Activated effector memory CD4-positive, alpha-beta T cell treated with Interleukin-2 at 50 U/mL for 16 hours (primary cell): Measurements from ENCODE around the gene FGGY.
"Not testable (repeated sequence)": the region's sequence is repeated elsewhere in the genome, so short reads cannot be mapped to it uniquely, and the experiment has no call there.

Experiments
- DNase-seq: peaks from one replicate; pipeline ENCODE4 v3.0.0-alpha.2; 2020

The FGGY gene, protein sequence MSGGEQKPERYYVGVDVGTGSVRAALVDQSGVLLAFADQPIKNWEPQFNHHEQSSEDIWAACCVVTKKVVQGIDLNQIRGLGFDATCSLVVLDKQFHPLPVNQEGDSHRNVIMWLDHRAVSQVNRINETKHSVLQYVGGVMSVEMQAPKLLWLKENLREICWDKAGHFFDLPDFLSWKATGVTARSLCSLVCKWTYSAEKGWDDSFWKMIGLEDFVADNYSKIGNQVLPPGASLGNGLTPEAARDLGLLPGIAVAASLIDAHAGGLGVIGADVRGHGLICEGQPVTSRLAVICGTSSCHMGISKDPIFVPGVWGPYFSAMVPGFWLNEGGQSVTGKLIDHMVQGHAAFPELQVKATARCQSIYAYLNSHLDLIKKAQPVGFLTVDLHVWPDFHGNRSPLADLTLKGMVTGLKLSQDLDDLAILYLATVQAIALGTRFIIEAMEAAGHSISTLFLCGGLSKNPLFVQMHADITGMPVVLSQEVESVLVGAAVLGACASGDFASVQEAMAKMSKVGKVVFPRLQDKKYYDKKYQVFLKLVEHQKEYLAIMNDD

DNA sequence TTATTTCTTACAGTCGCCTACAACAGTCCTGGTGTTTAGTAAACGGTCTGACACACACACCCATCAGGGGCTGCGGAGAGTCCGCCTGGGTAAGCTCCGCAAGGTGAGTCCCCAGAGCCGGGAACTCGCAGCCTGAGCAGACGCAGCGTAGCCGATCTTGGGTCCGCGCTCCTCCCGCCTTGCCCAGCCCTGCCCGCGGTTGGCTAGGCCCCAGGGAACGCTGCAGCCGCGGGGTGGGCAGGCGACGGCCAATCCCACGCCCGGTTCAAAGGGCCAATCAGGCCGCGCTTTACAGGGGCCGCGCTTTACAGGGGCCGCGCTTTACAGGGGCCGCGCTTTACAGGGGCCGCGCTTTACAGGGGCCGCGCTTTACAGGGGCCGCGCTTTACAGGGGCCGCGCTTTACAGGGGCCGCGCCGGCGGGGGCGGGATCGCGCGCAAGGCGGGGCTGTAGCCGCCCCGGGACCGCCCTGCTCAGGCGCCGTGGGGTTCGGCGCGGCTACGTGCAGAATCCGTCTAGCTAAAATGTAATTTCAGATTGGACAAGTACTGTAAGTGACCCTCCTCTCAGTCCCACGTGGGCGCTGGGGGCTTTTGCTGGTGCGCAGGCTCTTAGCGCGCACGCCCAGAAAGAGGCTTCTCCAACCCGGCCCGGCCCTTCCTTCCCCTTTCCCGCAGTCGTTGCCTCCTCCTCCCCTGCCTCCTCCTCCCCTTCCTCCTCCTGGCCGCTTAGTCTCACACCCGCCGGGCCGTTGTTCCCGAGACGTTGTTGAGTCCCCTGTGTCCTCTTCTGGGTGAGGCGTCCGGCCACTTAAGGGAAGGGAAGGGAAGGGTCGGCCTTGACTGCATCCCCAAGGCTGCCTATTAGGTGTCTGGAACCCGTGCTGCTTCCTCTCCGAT is at the start of gene FGGY:
TSS of gene FGGY (plus strand) at position 737 of the 899 bp plus-strand sequence. CDS start 24,456 bp downstream, outside the sequence.
- DNase-seq = peak; percentile 74

DNA sequence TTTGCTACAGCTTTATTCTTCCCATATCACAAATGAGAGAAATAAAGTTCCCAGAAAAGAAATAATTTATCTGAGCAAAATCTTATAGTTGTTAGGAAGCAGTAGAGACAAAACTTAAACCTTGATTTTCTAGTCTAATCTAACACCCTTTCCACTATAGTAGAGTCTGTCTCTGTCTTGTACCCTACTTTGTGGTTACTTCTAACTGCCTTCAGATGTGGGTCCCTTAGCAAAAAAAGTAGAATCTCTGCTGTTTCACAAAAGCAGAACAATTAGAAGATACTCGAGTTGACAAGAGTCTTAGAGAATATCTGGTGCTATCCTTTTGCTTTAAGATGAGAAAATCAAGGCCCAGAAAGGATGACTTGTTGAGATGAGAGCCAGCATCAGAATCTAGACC is 48.1 kb upstream of the FGGY start:
- no peak for DNase-seq

DNA sequence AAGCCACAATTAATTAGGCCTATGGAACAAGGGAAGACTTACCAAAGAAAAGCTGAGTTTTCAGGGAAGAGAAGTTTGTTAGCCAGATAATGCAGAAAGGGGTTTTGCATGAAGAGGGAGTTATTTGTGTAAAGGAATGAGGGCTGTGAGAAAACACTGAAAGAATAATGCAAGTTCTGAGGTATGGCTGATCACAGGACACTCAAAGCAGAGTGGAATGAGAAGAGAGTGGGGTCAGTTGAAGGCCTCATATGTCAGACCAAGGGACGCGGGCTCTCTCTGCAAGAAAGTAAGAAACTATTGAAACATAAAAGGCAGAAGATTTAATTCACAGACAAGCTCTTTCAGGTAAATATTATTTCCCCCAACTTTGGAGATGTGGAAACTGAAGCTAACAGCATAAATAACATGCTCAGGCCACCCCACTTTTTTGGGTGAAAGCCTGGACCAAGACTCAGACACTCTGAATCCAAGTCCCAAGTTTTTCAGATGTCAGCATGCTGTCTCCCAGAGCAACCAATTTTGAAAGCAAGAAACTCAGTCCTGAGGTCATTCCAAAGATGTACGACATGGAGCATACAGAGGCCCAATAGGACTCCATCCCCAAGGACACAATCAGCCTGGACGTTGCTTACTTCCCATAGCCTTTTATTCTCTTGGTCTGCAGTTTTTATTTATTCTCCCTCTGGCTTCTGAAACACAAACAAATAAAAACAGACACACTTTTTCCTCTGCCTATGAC is 47.3 kb upstream of the FGGY start:
- no peak for DNase-seq

DNA sequence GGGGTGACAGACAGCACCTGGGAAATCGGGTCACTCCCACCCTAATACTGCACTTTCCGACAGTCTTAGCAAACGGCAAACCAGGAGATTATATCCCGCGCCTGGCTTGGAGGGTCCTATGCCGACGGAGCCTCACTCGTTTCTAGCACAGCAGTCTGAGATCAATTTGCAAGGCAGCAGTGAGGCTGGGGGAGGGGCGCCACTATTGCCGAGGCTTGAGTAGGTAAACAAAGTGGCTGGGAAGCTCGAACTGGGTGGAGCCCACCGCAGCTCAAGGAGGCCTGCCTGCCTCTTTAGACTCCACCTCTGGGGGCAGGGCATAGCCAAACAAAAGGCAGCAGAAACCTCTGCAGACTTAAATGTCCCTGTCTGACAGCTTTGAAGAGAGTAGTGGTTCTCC is 45.8 kb upstream of the FGGY start:
- not testable (repeated sequence) for DNase-seq

DNA sequence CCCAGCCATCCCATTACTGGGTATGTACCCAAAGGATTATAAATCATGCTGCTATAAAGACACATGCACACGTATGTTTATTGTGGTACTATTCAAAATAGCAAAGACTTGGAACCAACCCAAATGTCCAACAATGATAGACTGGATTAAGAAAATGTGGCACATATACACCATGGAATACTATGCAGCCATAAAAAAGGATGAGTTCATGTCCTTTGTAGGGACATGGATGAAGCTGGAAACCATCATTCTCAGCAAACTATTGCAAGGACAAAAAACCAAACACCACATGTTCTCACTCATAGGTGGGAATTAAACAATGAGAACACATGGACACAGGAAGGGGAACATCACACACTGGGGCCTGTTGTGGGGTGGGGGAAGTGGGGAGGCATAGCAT is 40.5 kb upstream of the FGGY start:
- not testable (repeated sequence) for DNase-seq

DNA sequence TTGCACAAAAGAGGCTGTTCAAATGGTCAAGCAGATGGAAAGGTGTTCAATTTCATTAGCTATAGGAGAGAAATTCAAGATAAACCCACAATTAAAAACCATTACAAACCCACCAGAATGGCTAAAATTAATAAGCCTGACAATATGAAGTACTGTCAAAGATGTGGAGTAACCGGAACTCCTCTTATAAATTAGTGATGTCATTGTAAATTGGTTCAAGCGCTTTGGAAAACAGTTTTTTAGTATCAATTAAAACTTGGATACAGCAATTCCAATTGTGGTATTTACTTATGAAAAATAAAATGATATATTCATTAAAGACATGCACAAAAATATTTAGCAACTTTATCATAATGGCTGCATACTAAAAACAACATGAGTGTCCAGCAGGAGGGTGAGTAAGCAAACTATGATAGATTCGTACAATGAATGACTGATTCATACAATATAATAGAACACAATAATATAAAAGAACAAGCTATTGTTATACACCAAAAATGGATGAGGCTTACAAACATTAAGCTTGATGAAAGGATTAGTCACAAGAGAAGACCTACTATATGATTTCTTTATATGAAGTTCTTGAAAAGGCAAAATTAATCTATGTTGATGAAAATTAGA is 38.4 kb upstream of the FGGY start:
- no peak for DNase-seq

DNA sequence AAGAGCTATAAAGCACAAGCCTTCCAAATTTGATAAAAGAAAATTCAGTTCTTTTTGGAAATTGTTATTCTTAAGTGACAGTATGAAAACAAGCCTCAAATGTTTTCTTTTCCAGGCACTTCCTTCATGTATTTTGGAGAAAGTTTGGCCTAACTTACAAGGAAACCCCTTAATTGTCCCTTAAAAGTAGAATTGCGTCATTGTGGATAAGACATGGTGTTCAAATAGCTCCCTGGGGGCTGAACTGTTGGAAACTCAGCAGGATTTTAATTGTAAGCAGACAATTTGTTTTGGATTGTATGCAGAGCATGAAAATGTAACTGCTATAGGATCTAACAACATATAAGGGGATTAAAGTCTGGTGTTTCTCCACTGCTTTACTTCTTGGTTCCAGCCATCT is 35.4 kb upstream of the FGGY start:
- DNase-seq = no peak

DNA sequence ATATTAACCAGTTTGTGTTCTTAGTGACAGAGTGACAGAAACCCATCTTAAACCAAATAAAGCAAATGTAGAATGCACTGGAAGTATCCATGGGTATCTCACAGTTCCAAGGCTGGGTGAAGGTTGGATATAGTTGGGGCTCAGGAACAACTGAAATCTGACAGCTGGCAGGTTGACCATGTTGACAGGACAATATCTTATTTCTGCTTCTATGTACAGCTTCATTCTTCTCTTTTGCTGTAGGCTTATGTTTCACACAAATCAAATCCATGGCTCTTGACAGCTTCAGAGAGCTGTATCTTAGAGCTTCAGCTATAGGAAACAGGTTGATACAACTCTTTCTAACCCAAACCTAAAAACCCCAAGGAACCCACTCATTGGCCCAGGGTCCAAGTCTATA is 34.3 kb upstream of the FGGY start:
- no peak for DNase-seq

DNA sequence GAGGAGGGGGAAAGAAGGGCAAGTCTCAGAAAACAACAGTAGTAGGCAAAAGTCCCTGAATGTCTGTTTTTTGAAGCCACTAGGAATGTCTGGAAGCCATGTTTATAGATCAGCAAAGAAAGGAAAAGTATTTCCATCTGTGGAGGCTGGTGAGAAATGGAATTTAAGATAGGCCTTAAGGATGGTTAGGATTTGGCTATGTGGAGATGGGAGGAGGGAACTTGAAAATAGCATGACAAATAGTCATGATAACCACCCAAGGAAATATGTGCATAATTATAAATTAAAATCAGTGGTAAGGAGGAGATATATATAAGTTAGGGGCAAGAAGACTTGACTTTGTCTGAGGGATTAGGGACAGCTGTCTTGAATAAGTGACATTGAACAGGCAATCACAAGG is 33.8 kb upstream of the FGGY start:
- DNase-seq = no peak

DNA sequence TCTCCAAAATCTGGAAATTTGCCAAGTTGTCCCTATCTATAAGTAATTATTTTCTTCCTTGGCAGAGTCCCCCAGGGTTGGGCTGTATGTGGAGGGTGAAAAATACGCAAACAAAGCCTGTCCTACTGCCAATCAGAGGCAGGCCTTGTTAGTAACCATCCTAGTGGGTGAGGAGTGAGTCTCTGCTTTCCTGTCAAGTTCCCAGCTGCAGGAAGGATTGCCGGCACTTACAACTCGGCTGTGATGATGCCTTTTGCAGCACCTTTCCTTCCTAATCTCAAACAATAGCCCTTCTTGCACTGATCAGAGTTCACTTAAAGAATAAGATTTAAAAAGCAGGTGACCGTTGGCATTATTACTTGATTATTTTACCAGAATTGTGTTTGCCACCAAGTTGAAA is 31.3 kb upstream of the FGGY start:
- no peak for DNase-seq

DNA sequence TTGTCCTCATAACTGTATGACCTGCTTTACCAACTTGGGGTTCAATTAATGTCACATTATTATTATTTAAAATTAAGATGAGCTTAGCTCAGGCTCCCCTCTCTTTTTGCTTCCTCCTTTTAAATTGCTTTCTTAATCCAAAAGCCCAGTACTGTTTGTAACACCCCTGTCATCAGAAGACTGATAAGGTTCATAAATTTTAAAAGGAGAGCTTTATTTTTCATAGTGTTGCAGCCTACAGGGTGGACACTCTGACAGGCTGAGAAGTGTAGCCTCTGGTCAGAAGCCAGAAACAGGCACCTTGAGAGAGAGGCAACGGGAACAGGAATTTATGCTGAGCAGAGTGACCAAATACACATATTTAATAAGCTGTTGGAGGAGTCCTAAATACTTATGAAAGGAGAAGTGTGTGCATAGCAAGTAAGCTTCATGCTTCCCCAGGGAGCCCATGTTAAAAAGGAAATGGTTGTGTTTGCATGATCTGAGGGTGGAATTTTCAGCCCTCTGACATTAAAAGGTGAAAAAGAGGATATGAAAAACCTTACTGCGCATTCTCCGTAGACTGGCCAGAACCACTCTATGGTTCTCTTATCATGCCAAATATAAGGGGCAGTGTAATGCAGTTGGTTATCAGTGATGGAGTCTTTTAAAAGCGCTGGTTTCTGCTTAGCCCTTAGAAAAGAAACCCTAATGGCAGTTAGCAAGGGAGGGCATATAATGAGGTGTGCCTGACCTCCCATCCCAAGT is 30.5 kb upstream of the FGGY start:
- DNase-seq = no peak

DNA sequence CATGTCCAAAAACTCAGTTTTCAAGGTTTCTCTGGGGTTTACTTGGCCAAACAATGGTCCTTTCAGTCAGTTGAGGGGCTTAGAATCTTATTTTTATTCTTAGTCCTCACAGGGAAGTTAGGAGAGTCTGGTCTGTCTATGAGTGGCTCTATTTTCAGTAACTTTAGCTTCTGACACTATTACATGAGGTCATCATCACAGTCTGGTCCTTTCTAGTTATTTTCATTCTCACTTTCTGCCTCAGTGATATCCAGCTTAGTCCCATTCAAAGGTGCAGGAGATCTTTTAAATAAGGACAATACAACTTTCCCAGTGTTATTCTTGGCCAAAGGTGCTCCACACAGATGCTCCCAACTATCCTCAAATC is 30.0 kb upstream of the FGGY start:
- DNase-seq = no peak

DNA sequence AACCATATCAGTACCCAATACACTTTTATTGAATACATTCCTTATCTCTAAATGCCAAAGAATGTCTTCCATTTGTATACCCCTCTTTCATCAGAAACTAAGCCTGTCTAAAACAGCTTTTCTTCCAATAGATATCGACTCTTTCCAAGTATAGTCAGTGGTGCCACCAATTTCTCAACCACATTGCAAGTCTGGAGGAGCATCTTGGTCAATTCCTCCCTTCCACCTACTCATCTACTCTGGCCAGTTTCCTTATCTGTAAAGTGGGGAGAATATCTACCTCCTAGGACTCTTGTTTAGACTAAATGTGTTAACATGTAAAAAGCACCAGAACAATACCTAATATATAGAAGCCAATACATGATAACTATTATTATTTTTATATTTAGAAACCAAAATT is 28.5 kb upstream of the FGGY start:
- DNase-seq = no peak

DNA sequence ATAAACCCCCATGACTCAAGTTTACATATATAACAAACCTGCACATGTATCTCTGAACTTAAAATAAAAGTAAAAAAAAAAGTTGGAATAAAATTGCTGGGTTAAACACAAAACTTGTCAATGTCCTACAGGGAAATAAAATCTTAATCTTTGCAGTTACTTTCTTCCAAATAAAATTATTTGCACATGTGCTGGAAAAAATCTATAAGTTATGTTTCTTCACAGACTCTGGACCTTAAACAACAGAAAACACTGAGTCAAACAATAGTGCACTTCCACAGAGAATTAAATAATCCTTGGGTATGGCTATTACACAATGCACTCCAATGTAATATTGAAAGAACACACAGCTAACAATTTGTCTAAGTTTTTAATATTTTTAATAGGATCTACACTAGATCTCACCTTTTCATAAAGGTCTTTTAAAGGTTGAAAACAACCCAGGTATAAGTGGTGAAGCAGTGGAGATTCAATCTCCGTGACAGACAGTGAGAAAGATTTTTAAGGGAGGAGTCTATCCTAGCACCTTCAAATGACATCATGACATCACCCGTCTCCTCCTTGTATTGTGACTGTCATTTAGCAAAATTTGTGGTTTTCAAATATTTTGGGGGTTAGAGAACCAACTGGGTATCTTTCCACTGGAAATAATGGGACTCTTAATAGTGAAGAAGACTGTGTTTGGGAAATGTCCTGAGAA is 25.2 kb upstream of the FGGY start:
- DNase-seq = no peak

DNA sequence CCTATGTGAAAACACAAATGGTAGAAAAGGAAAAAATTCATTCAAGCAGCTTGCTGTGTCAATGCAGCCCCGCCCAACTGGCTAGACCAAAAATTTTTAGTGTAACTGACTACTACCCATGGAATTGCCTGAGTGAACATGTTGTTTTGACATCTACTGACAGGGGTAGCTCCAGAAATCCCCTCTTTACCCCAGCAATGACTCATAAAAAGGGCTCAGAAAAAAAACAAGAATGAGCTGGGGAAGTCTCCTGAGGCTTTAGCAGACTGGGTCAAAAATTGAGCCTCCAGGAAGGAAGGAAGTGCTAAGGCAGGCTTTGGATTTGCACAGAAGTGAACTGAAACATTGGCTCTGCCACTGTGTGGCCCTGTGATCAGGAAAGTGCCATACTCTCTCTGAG is 24.4 kb upstream of the FGGY start:
- no peak for DNase-seq

DNA sequence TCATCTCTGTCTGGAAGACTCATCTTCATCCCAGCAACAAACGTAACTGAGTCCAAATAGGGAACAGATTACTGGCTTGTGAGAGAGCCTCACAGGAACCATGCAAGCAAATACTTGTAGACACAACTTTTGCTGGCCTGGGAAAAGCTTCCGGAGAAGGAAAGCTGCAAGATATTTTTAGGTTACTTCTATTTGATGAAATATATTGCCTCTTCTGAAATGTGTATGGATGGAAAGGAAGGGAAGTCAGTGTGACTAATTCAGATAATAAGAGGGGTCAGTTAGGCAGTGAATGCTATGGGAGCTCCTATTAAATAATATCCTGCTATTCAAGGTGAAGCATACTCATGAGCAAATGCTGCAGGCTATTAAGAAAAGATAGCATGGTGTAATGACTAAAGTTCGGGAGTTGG is 20.4 kb upstream of the FGGY start:
- no peak for DNase-seq

DNA sequence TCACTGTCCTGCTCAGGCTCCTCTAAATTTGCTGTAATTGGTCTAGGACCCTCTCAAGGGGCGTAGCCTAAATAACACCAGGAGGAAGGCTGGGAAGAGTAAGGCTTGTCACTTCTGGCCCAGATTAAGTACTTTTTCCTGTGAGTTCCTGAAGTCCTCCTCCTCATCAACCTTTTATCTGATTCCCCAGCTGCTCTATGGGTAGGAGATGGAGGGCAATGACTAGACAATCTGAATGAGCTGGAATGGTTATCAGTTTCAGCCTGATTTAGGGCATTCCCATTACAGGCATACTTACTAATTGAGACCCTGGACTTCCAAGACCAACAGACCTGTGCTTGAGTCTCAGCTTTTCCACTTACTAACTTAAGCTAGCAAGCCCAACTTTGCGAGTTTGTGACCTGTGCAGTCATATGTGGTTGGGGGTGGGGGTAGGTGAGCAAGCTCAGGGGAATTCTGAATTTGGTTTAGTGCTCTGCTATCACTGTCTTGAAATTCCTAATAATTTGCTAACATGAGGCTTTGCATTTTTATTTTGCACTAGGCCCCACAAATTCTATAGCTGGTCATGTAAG is 18.0 kb upstream of the FGGY start:
- DNase-seq = no peak

DNA sequence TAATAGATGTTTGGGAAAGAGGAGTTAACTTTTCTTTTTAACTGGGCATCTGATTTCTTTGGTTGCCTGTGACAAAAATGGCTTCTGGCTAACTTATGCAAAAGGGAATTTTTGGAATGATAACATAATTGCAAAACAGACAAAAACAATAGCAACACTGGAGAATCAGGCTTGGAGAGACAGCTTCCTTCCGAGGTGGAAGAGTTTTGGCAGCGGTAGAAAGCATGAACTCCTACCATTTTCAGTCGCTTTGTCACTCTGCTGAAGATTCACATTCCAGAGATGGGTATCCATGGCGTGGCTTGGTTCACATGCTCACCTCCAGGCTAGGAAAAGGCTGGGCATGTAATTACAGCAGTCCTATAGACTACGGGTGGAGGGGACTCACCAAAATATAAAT is 17.2 kb upstream of the FGGY start:
- no peak for DNase-seq

DNA sequence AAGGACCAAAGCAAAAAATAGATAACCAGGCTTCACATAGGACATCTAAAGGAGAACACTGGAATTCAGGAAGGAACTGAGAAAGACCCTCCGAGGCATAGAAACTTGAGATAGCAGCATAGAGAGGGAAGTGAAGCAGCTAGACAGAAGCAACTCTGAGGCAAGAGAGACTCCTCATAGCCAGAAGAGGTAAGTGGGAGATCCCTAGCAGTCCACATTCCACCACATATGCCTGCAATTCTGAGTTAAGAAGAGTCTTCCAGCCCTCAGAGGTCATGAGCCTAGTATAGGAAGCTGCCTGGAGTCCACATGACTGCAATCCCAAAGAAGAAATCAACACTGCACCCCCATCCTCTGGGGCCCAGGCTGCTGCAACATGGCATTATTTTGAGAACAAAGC is 13.9 kb upstream of the FGGY start:
- no peak for DNase-seq

DNA sequence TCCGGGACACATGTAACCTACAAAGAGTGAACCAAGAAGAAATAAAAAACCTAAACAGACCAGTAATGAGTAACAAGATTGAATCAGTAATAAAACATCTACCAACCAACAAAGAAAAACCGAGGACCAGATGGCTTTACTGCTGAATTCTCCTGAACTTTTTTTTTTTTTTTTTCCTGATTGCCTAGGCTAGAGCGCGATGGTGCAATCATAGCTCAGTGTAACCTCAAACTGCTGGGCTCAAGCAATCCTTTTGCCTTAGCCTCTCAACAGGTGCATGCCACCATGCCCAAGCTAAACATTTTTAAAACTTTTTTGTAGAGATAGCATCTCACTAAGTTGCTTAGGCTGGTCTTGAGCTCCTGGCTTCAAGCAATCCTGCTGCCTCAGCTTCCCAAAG is 11.2 kb upstream of the FGGY start:
- no peak for DNase-seq

DNA sequence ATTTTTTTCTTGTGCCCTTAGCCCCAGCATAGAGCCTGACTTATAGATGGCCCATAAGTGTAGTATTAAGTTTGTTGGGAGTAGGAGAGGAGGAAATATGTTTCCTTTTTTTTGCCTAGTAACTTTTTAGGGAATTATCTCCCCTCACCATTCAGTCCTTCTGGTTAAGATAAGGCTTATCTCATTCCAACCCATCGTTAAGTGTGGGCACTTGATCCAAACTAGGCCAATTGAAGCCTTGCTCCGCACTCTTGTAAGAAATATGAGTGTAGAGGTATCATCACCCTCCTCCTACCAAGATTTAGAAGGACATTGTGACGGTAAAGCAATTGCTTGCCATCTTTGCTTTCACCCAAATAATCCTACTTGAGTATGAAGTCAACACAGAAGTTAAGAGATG is 8.8 kb upstream of the FGGY start:
- no peak for DNase-seq
